Ascending aorta (tissue), 2 donors: ENCODE results near the gene CLCNKA. TPM values are rescaled to one million over a fixed set of nuclear protein-coding genes. Genes with fewer than 3 reads are reported as not detected.

Experiments
- DNase-seq, 2 donors: peaks; one replicate each; pipeline ENCODE4 v3.0.0-alpha.2; 2019; ENCODE audit warnings: low spot score in 2 of 2
- H3K27ac ChIP-seq, 2 donors: fragments of 200-600 bp; sonication (generic); one replicate each; pipeline ENCODE4 v1.5.1; 2016 to 2017; ENCODE audit warnings: mild to moderate bottlenecking in 1 of 2
- H3K27me3 ChIP-seq: fragments of 200-600 bp; sonication (generic); one replicate; pipeline ENCODE4 v1.5.1; 2017
- H3K36me3 ChIP-seq, 2 donors: fragments of 200-600 bp; sonication (generic); one replicate each; pipeline ENCODE4 v1.5.1; 2016
- H3K4me1 ChIP-seq, 2 donors: fragments of 200-600 bp; sonication (generic); one replicate each; pipeline ENCODE4 v1.5.1; 2016 to 2017; ENCODE audit warnings: mild to moderate bottlenecking in 1 of 2
- H3K4me3 ChIP-seq, 2 donors: fragments of 200-600 bp; sonication (generic); one replicate each; pipeline ENCODE4 v1.5.1; 2016 to 2017; ENCODE audit warnings: mild to moderate bottlenecking in 1 of 2
- H3K9me3 ChIP-seq, 2 donors: fragments of 200-600 bp; sonication (generic); one replicate each; pipeline ENCODE4 v1.5.1; 2016
- CTCF ChIP-seq, 3 experiments: fragments of 200-600 bp in 2 of 3; fragments of 450-650 bp in 1 of 3; sonication (generic) in 2 of 3; IDR thresholded peaks; one replicate each; pipeline ENCODE4 v1.5.1; 2016 to 2019; ENCODE audit warnings: antibody characterized with exemption in 3 of 3, mild to moderate bottlenecking in 1 of 3, moderate library complexity in 1 of 3
- intact Hi-C: fragments of 100-400 bp; cut with DNase I; formaldehyde crosslinking; loops from one replicate; pipeline ENCODE4 v1.15.1; 2023
- total RNA-seq: library from RNA; depleted of rRNA; stranded (reverse); fragments of >200 nt; gene quantifications from one replicate; pipeline ENCODE4 v1.1.0, GENCODE V29; 2016

CLCNKA gene
- total RNA-seq, 1 donor from 2014 or later: not detected

GRCh38 chr1:16009030-16009460, 12.8 kb upstream of the CLCNKA start:
- Histone ChIP-seq H3K4me1 (peaks cover 8 to 17% of the 10 kb centered on the region in 2 donors), H3K4me3 (no peak overlapping the region), H3K9me3 (no peaks in the 10 kb centered on the region), H3K27ac (no peak overlapping the region), H3K36me3 (no peaks in the 10 kb centered on the region), H3K27me3 (no peaks in the 10 kb centered on the region)
- intact Hi-C loops: loop anchor here (1.0 kb wide), 2 partner anchors 23 to 47 kb away; no protein-coding TSS in a partner anchor
- TF ChIP-seq CTCF (IDR thresholded peaks at IDR 0.05): peak; percentile 97 to 98 (median 98)
- peak in 1 of 2 donors; percentile 89 for DNase-seq

- H3K36me3 ChIP-seq: no peaks in the 10 kb centered on the region
- H3K27ac ChIP-seq: no peak overlapping the region
- H3K4me3 ChIP-seq: no peak overlapping the region
- no peaks in the 10 kb centered on the region for H3K9me3 ChIP-seq
- DNase-seq: no peak
- H3K27me3 ChIP-seq: no peaks in the 10 kb centered on the region
- H3K4me1 ChIP-seq: peaks cover 14 to 23% of the 10 kb centered on the region in 2 donors
- intact Hi-C loops: loop anchor here (1.0 to 5.0 kb wide), 3 partner anchors 23 to 358 kb away; partner anchors contain the start of gene SZRD1
- no peak for TF ChIP-seq CTCF (IDR thresholded peaks at IDR 0.05)
These were observed 12.2 kb upstream of the CLCNKA start for GRCh38 chr1:16009678-16010077.

- Histone ChIP-seq H3K27me3 (no peaks in the 10 kb centered on the region), H3K4me1 (peaks cover 15 to 35% of the 10 kb centered on the region in 2 donors), H3K9me3 (no peaks in the 10 kb centered on the region), H3K36me3 (no peaks in the 10 kb centered on the region), H3K27ac (no peak overlapping the region), H3K4me3 (no peak overlapping the region)
- no peak for DNase-seq
- intact Hi-C loops: loop anchor here (5.0 kb wide), 1 partner anchor 356 kb away; the partner anchor contains the start of gene SZRD1
- no peak for TF ChIP-seq CTCF (IDR thresholded peaks at IDR 0.05)
These were observed 11.0 kb upstream of the CLCNKA start for GRCh38 chr1:16010837-16011236.

- Histone ChIP-seq H3K36me3 (peaks cover 0 to 4% of the 10 kb centered on the region in 2 donors), H3K27ac (peak overlapping the region; percentile 95 to 98), H3K4me1 (peaks cover 15 to 38% of the 10 kb centered on the region in 2 donors), H3K9me3 (no peaks in the 10 kb centered on the region), H3K27me3 (no peaks in the 10 kb centered on the region), H3K4me3 (peak overlapping the region in 1 of 2 donors; percentile 74)
- TF ChIP-seq CTCF (IDR thresholded peaks at IDR 0.05): no peak
- intact Hi-C loops: loop anchor here (5.0 kb wide), 1 partner anchor 355 kb away; the partner anchor contains the start of gene SZRD1
- DNase-seq: no peak
These were observed 9.8 kb upstream of the CLCNKA start for GRCh38 chr1:16011936-16012589.

- peak; percentile 73 to 93 for DNase-seq
- intact Hi-C loops: loop anchor here (5.0 kb wide), 1 partner anchor 355 kb away; the partner anchor contains the start of gene SZRD1
These were observed 9.1 kb upstream of the CLCNKA start for GRCh38 chr1:16012590-16013219.

More at GRCh38 chr1:16012590-16013219, 9.1 kb upstream of the CLCNKA start:
- Histone ChIP-seq H3K4me1 (peaks cover 15 to 38% of the 10 kb centered on the region in 2 donors), H3K9me3 (no peaks in the 10 kb centered on the region), H3K4me3 (peak overlapping the region; percentile 54 to 74), H3K27me3 (no peaks in the 10 kb centered on the region), H3K36me3 (peaks cover 0 to 4% of the 10 kb centered on the region in 2 donors), H3K27ac (peak overlapping the region; percentile 95 to 98)
- TF ChIP-seq CTCF (IDR thresholded peaks at IDR 0.05): no peak
